GM18873 (cell line): ENCODE results near the gene TYK2.
"Not testable (repeated sequence)": the region's sequence is repeated elsewhere in the genome, so short reads cannot be mapped to it uniquely, and the experiment has no call there.

ENCODE experiments used
- ATAC-seq: cut with Tn5 transposase; IDR thresholded peaks from one replicate; pipeline ENCODE4 v1.9.1; 2021; ENCODE audit warnings: mild to moderate bottlenecking, moderate library complexity, moderate number of reproducible peaks; ENCODE audit not compliant: unreplicated experiment, low FRiP score

Gene TYK2

DNA sequence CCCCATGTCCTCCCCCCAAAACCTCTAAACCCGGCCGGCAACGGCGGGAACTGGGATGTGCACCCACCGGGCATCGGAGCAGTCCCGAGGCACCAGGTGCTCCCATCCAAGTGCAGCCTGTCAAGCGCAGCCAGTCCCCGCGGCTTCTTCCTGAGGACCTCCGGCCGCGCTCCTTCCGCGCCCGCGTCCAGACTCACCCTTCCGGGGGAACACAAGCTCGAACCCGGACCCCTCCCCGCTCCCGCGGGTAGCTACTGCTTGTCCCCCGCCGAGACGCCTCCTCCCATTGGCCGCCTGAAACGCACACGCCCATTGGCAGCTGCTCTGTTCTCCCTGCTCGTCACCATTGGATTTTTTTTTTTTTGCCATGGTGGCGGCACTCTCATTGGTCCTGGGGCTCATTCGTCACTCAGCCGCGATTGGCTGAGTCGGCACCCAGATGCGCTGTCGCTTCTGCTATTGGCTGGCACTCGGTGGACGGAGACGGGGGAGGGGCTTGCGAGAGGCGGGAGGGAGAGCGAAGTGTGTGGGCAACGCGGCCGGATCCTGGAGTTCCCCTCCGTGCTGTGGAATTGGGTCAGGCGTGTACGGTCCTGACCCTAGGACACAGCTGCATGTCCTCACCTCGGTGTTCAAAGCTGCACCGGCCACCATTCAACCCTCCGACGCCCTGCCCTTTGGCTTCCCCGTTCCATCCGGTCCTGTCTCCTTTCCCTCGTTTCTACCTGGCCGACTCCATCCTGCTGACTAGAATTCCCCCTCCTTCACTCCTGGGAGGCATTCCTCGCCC, at the start of gene TYK2:
TSS of gene TYK2 (minus strand) at position 260 of the 790 bp plus-strand sequence. CDS start 2,166 bp downstream, outside the sequence.
- peak; percentile 83 for ATAC-seq

DNA sequence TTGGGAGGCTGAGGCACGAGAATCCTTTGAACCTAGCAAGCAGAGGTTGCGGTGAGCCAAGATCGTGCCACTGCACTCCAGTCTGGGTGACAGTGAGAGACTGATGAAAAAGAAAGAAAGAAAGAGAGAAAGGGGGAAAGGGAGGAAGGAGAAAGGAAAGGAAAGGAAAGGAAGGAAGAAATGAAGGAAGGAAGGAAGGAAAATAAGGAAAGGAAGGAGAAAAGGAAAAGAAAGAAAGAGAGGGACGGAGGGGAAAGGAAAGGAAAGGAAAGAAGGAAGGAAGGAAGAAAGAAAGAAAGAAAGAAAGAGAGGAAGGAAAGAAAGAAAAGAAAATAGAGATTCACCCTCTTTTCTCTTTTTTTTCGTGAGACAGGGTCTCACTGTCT, 48.6 kb upstream of the TYK2 start:
- no peak for ATAC-seq

DNA sequence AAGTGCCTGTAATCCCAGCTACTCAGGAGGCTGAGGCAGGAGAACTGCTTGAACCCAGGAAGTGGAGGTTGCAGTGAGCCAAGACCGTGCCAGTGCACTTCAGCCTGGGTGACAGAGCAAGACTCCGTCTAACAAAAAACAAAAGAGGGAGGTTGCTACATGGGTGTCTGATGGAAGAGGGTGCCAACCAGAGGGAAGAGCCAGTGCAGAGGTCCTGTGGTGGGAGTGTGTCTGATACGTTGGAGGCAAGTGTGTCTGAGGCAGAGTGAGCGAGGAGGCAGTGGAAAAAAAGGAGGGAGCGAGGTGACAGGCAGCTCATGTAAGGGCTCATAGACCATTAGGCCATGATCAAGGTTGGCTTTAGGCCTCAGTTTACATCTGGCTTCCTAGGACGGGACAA, 46.8 kb upstream of the TYK2 start:
- no peak for ATAC-seq

DNA sequence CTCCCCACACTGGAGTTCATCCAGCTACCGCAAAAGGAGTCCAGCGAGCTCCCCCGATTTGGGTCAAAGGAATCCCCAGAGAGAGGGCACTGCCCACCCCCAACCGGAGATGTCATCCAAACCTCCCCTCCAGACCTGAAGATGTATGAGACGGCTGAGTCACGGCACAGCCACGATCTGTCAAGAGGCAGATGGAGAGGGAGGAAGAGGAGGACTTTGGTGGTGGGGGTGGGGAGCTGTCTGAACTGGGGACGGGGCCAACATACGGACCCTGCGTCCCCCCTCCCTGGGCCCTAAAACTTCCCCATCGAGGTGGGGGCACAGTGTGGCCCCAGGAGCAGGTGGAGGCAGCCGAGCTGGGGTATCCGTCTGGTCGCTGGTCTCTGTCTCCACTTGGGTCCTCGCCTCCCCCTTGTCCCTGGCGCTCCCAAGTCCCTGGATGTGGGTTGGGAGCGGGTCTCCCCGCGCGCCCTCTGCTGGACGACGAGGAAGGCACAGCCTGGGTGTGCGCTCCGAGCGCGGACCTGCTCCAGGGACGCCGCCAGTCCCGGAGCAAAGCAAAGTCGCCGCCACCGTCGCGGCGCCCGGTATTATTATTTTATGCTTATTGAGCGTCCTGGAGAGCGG, 43.8 kb upstream of the TYK2 start:
- no peak for ATAC-seq

DNA sequence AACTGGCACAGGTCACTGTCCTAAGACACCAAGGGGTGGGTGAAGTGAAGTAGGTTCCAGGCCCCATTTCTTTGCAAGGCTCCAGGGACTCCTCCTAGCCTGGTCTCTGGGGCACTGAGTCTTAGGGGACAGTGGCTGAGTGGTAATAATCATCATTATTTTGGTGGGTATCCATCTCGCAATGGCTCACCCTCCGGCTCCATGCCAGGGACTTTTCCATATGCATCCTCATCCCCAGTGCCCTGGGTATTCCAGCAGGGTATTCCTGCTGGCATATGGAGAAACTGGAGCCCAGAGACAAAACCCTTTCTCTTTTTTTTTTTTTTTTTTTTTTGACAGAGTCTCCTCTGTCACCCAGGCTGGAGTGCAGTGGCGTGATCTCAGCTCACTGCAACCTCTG, 42.5 kb upstream of the TYK2 start:
- no peak for ATAC-seq

DNA sequence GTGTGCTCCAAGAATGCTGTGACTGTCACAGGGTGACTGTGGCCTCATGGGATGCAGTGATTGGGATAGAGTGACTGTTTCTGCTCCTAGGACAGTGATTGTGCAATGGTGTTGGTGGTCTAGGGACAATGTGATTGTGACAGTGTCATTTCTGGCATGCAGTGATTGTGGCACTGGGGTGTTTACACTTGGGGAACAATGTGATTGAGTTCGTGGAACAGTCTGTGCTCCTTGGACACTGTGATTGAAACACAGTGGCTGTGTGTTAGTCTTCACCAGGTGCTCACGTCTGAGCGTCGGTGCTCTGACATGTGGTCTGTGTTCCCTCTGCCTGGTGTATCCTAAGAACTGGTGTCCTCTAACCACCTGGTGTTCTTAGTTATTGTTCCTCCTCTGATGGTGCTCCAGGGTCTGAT, 41.7 kb upstream of the TYK2 start:
- no peak for ATAC-seq

DNA sequence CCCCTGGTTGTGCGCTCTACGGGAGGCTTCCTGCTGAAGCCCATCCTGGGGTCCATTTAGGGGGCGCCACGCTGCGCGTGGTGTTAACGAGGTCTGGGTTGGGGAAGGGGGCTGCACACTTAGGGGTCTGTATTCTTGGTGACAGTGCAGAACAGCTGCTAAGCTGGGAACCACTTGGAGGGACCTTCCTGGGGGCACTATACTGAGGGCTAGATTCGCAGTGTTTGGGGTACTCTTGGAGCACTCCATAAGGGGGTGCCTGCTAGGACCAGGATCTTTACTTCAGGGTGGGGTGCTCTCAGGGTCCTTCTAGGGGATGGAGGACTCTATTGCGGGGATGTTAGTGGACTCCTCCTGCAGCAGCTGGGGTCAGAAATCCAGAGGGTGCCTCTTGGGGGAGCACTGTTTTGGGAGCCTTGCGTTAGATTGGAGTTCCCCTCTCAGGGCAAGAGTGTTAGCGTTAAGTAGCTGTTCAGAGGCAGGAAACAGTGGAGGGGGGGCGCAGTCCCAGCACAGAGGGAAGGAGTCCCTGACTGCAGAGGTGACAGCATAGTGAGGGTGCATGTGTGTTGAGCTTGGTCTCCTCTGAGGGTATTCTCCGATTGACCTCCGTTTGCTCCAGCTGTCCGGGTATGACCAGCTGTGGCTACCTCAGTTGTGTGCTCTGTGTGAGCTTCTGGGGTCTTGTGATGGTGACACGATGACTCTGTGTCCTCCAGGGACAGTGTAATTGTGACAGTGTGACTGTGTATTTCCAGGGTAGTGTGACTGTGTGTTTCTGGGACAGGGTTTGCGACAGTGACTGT, 41.1 kb upstream of the TYK2 start:
- ATAC-seq: no peak

DNA sequence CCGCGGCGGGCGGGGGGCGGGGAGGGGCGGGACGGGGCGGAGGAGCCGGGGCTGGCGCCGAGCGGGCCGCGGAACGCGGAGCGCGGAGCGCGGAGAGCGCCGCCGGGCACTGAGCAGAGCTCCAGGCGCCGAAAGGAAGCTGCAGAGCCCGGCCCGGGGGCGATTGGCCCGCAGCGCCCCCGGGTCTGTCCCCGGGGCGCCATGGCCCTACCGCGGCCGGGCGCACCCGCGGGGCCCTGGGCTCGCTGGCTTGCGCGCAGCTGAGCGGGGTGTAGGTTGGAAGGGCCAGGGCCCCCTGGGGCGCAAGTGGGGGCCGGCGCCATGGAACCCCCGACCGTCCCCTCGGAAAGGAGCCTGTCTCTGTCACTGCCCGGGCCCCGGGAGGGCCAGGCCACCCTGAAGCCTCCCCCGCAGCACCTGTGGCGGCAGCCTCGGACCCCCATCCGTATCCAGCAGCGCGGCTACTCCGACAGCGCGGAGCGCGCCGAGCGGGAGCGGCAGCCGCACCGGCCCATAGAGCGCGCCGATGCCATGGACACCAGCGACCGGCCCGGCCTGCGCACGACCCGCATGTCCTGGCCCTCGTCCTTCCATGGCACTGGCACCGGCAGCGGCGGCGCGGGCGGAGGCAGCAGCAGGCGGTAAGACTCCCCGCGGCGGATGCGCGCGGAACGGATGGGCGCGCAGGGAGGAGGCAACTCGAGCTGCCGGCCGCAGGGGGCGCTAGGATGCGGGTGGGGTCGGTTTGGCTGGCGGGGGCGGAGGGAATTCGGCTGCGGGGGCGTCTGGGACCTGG, 40.3 kb upstream of the TYK2 start, which contains the start of gene PDE4A:
TSS of gene PDE4A (plus strand) at position 95 of the 796 bp plus-strand sequence. CDS start at position 322, 227 bp downstream.
- ATAC-seq: no peak

DNA sequence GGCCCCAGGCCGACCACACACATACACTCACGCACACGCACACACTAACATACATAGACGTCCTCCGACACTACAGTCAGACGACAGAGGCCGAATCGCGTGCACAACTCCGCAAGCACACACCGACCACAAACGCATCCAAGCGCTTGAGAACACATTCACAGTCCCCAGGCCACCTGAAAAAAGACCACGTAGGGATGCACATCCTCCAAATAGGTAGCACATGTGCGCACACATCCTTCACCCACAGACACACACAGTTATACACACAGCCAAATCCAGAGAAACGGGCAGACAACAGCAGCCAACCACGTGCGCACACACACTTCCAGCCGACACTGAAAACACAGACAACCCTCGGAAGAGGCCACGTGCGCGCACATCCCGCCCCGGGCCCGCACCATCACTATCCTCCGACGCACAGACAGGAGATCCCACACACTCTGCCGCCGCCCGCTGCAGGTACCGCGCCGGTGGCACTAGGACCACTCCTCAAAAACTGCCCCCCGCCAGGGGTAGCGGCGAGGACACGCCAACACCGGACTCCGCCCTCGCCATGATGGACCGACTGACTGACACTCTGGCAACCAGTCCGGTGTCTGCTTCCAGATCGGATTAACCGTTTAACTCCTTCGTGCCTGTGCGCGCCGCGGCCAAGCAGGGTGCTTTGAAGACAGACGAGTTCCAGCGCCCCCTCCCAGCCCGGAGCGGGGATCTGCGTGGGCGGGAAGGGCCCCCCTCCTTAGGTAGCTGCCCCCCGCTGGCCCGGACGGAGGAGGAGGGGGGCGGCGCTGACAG, 39.5 kb upstream of the TYK2 start:
- no peak for ATAC-seq

DNA sequence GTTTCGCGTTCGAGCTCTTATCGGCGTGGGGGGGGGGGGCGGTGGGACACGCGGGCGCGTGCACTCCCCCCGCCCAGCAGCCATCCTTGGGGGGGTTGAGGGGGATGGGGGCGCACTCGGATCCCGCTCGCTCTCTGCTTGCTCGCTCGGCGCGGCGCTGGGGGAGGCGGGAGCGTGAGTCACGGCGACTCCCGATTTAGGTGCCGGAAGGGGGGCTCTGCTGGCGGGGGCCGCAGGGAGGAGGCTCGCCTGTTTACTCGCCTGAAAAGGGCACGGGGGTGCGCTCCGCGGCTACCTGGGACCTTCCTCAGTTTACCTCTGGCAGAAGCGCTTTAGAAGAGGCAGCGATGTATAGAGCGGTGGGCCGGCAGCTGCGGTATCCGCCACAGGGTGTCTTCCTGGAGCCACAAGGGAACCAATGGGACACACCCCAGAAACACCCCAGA, 38.9 kb upstream of the TYK2 start:
- no peak for ATAC-seq

DNA sequence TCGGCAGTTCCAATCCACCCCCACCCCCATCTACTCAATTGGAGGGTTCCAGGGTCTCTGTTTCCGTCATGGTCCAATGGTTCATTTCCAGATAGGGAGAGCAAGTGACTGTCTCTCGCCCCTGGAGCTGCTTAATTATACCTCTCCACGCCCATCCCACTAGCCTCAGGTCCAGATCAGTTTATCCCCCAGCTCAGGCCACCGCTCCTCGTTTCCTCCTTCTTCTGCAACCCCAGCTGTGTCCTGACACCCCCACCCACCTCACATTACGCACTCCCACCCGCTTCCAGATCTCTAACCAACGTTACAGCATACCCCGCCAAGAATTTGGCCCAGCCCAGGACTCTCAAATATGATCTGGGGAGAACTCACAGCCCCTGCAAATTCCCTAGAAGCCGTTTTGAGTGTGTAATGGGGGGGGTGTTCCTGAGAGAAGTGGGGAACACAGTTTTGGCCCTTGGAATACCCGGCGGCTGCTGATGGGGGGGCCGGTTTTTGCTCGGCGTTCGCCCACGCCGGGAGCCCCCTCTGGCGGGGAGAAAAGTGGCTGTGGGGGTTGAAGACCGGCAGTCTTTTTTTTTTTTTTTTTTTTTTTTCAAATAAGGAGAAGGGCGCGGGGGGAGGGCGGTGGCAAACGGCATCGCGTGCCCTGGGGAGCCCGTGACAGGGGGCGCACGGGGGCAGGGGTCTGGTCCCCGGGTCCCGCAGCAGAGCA, 38.3 kb upstream of the TYK2 start:
- ATAC-seq: no peak

DNA sequence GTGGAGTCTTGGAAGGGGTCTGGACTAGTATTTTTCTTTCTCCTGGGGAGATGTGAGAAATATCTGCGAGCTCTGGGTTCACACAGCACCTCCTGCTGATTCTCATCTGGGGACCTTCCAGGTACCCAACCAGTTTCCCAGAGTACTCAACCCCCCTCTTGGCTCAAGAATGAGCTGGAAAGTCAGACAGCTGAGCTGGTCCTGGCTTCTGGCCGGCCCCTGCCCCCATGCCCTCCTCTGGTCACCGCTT, 37.8 kb upstream of the TYK2 start:
- no peak for ATAC-seq

DNA sequence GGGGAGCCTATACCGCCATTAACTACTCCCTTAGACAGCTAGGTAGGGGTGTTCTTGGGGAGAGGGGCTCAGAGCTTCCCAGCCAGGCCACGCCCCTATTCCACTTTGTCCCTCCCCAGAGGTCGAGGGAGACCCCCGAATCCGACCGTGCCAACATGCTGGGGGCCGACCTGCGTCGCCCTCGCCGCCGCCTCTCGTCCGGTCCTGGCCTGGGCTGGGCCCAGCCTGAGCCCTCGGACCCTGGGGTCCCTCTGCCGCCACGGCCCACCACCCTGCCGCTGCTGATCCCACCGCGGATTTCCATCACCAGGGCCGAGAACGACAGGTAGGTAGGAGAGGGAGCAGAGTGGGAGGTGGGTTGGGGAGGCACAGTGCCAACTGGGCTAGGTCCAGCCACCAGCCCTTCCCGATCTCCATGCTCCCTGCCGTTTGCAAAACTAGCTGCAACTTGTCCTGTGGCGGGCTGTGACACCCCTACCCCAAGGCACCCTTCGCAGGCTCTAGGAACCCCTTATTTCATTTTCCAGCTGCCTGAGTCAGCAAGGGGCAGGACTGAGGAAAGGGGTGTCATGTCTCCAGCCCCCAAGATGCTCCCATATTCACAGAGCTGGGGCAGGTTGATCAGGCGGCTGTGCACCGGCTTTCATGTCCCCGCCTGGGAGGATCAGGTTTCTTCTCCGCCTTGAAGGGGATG, 37.3 kb upstream of the TYK2 start:
- no peak for ATAC-seq

DNA sequence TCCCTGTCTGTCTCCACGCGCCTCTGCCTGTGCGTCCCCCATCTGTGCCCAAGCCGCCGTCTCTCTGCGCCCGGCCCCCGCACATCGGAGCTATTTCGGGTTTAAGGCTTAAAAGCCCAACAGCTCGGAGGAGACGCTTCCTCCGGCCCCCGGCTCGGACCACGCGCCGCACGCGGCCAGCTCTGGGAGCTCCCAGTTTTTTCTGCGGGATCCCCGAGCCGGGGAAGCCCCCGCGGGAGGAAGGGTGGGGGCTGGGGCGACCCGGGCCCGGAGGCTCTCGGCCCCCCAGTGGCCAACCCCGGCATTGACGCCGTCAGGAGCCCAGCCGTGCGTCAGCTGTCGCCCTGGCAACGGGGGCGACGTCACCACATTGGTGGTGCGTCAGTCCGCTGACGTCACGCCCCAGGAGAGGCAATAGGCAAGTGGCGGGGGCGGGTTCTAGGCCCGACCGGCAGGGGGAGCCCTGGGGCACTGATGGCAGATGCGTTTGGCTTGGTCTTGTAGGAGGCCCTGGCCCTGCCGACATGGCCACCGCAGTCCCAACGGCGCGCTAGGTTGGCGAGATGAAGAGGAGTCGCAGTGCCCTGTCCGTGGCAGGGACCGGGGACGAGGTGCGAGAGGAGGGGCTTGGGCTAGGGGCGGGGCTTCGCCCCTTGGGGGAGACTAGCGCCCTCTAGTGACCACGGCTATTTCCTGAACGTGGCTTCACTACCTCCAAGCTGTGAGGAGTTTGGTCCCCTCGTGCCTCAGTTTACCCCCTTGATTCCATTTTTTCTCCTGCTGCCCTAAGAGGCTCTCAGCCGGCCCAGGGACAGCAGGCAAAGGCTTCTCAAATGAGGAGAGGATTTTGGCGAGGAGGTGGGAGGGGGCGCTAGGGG, 36.2 kb upstream of the TYK2 start:
- ATAC-seq: peak; percentile 50

DNA sequence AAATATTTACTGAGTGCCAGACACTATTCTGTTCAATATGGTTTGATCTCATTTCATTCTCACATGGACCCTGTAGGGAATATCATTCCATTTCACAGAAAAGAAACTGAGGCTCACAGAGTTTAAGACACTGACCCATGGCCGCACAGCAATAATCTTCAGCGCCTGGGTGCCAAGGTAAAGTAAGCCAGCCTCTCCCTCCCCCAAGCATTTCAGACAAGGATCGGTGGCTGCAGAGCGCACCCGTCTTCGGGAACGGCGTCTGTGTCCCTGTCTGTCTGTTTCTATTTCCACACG, 35.7 kb upstream of the TYK2 start:
- ATAC-seq: no peak

DNA sequence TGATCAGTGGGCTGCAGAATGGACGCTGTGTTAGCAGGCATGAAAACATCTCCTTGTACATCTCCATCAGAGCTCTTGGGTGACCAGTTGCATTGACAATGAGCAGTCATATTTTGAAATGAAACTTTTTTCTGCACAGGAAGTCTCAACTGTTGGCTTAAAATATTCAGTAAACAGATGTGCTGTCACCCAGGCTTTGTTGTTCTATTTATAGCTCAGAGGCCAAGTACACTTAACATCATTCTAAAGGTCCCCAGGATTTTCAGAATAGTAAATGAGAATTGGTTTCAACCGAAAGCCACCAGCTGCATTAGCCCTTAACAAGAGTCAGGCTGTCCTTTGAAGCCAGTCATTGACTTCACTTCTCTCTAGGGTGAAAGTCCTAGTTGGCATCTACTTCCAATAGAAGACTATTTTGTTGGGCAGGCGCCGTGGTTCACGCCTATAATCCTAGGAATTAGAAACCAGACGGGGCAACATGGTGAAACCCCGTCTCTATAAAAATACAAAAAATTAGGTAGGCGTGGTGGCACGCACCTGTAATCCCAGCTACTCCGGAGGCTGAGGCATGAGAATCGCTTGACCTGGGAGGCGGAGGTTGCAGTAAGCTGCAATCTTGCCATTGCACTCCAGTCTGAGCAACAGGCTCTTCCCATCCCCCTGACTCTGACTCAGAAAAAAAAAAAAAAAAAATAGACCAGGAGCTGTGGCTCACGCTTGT, 32.0 kb upstream of the TYK2 start:
- peak; percentile 51 for ATAC-seq

DNA sequence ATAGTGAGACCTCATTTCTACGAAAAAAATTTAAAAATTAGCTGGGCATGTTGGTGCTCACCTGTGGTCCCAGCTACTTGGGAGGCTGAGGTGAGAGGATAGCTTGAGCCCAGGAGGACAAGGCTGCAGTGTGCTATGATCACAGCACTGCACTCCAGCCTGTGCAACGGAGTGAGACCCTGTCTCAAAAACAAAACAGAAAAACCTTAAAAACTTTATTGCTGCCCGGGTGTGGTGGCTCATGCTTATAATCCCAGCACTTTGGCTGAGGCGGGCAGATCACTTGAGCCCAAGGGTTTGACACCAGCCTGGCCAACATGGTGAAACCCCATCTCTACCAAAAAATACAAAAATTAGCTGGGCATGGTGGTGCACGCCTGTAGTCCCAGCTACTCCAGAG, 30.9 kb upstream of the TYK2 start:
- not testable (repeated sequence) for ATAC-seq
